ENCODE results near the gene EXOC3L4. TPM values are rescaled to one million over a fixed set of nuclear protein-coding genes. Genes with fewer than 3 reads are reported as not detected.

The EXOC3L4 gene
- total RNA-seq, 1 experiment from 2014 or later, result 1.4 TPM

- H3K36me3 ChIP-seq (ENCODE audit: low read depth, low read length), result peaks cover 28% of the 10 kb centered on the region
These were observed 39.0 kb downstream of the EXOC3L4 start for GRCh38 chr14:103133210-103134140.

DNA sequence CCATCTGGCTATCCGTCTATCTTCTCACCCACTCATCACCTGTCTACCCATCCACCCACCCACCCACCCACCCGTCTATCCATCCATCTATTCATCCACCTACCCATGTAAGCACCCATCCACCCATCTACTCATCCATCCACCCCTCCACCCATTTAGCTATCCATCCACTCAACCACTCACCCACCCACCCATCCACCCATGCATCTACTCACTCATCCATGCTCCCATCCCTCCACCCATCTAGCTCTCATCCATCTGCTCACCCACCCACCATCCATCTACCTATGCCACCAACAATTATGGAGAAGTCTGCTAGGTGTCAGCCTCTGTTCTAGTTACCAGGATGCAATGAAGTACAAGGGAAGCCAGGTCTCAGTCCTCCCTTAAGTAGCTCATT is 39.9 kb downstream of the EXOC3L4 start:
- H3K27me3 ChIP-seq (ENCODE audit: low read length), result no peaks in the 10 kb centered on the region
- H3K9me2 ChIP-seq (replicated peaks; ENCODE audit: low read length), result no peaks in the 10 kb centered on the region
- H3K9me3 ChIP-seq (ENCODE audit: low read length), result no peaks in the 10 kb centered on the region
- H2AFZ ChIP-seq (ENCODE audit: low read length), result no peak overlapping the region
- H4K20me1 ChIP-seq (ENCODE audit: low read length), result no peaks in the 10 kb centered on the region
- POLR2A ChIA-PET (ENCODE audit: unreplicated experiment), result no interaction called here
- H3F3A ChIP-seq (ENCODE audit: low read length, unreplicated experiment), result no peaks in the 10 kb centered on the region
- ATAC-seq (no peak), DNase-seq (no peak)
- no peak for TF ChIP-seq EZH2 (IDR thresholded peaks at IDR 0.05; ENCODE audit: low read length, unreplicated experiment)
- TF ChIP-seq, protein P1, sequence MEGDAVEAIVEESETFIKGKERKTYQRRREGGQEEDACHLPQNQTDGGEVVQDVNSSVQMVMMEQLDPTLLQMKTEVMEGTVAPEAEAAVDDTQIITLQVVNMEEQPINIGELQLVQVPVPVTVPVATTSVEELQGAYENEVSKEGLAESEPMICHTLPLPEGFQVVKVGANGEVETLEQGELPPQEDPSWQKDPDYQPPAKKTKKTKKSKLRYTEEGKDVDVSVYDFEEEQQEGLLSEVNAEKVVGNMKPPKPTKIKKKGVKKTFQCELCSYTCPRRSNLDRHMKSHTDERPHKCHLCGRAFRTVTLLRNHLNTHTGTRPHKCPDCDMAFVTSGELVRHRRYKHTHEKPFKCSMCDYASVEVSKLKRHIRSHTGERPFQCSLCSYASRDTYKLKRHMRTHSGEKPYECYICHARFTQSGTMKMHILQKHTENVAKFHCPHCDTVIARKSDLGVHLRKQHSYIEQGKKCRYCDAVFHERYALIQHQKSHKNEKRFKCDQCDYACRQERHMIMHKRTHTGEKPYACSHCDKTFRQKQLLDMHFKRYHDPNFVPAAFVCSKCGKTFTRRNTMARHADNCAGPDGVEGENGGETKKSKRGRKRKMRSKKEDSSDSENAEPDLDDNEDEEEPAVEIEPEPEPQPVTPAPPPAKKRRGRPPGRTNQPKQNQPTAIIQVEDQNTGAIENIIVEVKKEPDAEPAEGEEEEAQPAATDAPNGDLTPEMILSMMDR (conservative IDR thresholded peaks at IDR 0.05; ENCODE audit: low read depth, low read length), result no peak
- no peak for TF ChIP-seq EZH2phosphoT487 (IDR thresholded peaks at IDR 0.05; ENCODE audit: borderline replicate concordance, low read length)
- H3K79me2 ChIP-seq (ENCODE audit: low read length), result no peaks in the 10 kb centered on the region
- CTCF ChIA-PET, result no interaction called here
- no peak overlapping the region for H3K4me2 ChIP-seq (ENCODE audit: low read length)
- peaks cover 38% of the 10 kb centered on the region for H3K4me1 ChIP-seq (ENCODE audit: insufficient read depth, low read length)
- no peak overlapping the region for H3K9ac ChIP-seq (ENCODE audit: low read length)
- no peak overlapping the region for H3K4me3 ChIP-seq (ENCODE audit: low read length)
- intact Hi-C loops (cut with micrococcal nuclease), result no loop called here
- BruUV-seq (replicated peaks), result no TSS peak
- no peak overlapping the region for H3K27ac ChIP-seq (ENCODE audit: low read length)
- H3K36me3 ChIP-seq (ENCODE audit: low read depth, low read length), result peaks cover 28% of the 10 kb centered on the region

More at GRCh38 chr14:103133210-103134140, 39.0 kb downstream of the EXOC3L4 start:
- Histone ChIP-seq H4K20me1 (ENCODE audit: low read length) (no peaks in the 10 kb centered on the region), H3K9me2 (replicated peaks; ENCODE audit: low read length) (no peaks in the 10 kb centered on the region), H2AFZ (ENCODE audit: low read length) (no peak overlapping the region), H3K4me3 (ENCODE audit: low read length) (no peak overlapping the region), H3K9me3 (ENCODE audit: low read length) (no peaks in the 10 kb centered on the region), H3F3A (ENCODE audit: low read length, unreplicated experiment) (no peaks in the 10 kb centered on the region), H3K9ac (ENCODE audit: low read length) (no peak overlapping the region), H3K27ac (ENCODE audit: low read length) (no peak overlapping the region), H3K27me3 (ENCODE audit: low read length) (no peaks in the 10 kb centered on the region), H3K79me2 (ENCODE audit: low read length) (no peaks in the 10 kb centered on the region), H3K4me1 (ENCODE audit: insufficient read depth, low read length) (peaks cover 47% of the 10 kb centered on the region), H3K4me2 (ENCODE audit: low read length) (no peak overlapping the region)
- TF ChIP-seq EZH2phosphoT487 (IDR thresholded peaks at IDR 0.05; ENCODE audit: borderline replicate concordance, low read length) (no peak), EZH2 (IDR thresholded peaks at IDR 0.05; ENCODE audit: low read length, unreplicated experiment) (no peak)
- TF ChIP-seq, protein P1 (conservative IDR thresholded peaks at IDR 0.05; ENCODE audit: low read depth, low read length), result no peak
- POLR2A ChIA-PET (ENCODE audit: unreplicated experiment), result no interaction called here
- no peak for ATAC-seq
- BruUV-seq (replicated peaks), result no TSS peak
- DNase-seq, result no peak
- intact Hi-C loops (cut with micrococcal nuclease), result no loop called here
- CTCF ChIA-PET, result no interaction called here

DNA sequence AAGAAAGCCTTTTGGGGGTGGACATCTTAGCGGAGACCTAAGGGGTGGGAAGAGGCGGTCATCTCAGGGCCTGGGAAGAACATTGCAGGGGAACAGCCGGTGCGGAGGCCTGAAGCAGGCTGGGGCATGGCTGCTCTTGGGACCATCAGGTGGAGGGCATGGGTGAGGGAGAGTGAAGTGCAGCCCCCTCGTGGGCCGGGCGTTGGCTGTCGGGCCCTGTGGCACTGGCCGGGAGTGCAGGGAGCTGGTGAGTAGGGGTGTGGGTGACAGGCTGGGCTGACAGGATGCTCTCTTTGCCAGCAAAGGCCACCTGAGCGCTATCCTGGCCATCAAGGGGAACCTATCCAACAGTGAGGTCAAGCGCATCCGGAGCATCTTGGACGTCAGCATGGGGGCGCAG is 40.4 kb downstream of the EXOC3L4 start:
- Histone ChIP-seq H3K9ac (ENCODE audit: low read length) (no peak overlapping the region), H3K4me2 (ENCODE audit: low read length) (no peak overlapping the region), H3K9me3 (ENCODE audit: low read length) (no peaks in the 10 kb centered on the region), H4K20me1 (ENCODE audit: low read length) (no peaks in the 10 kb centered on the region), H3F3A (ENCODE audit: low read length, unreplicated experiment) (no peaks in the 10 kb centered on the region), H3K9me2 (replicated peaks; ENCODE audit: low read length) (no peaks in the 10 kb centered on the region), H3K4me3 (ENCODE audit: low read length) (no peak overlapping the region), H3K27ac (ENCODE audit: low read length) (no peak overlapping the region), H3K79me2 (ENCODE audit: low read length) (no peaks in the 10 kb centered on the region), H3K4me1 (ENCODE audit: insufficient read depth, low read length) (peaks cover 33% of the 10 kb centered on the region), H3K27me3 (ENCODE audit: low read length) (no peaks in the 10 kb centered on the region), H3K36me3 (ENCODE audit: low read depth, low read length) (peaks cover 28% of the 10 kb centered on the region), H2AFZ (ENCODE audit: low read length) (no peak overlapping the region)
- intact Hi-C loops (cut with micrococcal nuclease), result no loop called here
- TF ChIP-seq EZH2phosphoT487 (IDR thresholded peaks at IDR 0.05; ENCODE audit: borderline replicate concordance, low read length), result no peak
- TF ChIP-seq, protein P1 (conservative IDR thresholded peaks at IDR 0.05; ENCODE audit: low read depth, low read length), result no peak
- no peak for TF ChIP-seq EZH2 (IDR thresholded peaks at IDR 0.05; ENCODE audit: low read length, unreplicated experiment)
- ATAC-seq, result no peak
- ChIA-PET CTCF (no interaction called here), POLR2A (ENCODE audit: unreplicated experiment) (no interaction called here)
- DNase-seq, result no peak
- BruUV-seq (replicated peaks), result no TSS peak
